GM21786 (cell line): ENCODE data around the gene PKD2.
"Not testable (repeated sequence)": the region's sequence is repeated elsewhere in the genome, so short reads cannot be mapped to it uniquely, and the experiment has no call there.

Experiments used
- ATAC-seq: cut with Tn5 transposase; IDR thresholded peaks from one replicate; pipeline ENCODE4 v1.9.1; 2021; ENCODE audit not compliant: unreplicated experiment

The PKD2 gene

GRCh38 chr4:88063634-88064296, 56.3 kb downstream of the PKD2 start:
- no peak for ATAC-seq

GRCh38 chr4:88064410-88064809, 57.0 kb downstream of the PKD2 start:
- no peak for ATAC-seq

GRCh38 chr4:88070031-88070430, 62.6 kb downstream of the PKD2 start:
- ATAC-seq, result no peak

GRCh38 chr4:88075336-88075735, 67.9 kb downstream of the PKD2 start:
- ATAC-seq, result no peak

GRCh38 chr4:88077911-88078524, 70.6 kb downstream of the PKD2 start:
- ATAC-seq, result no peak

- ATAC-seq, result no peak
Measured at GRCh38 chr4:88078579-88078978, 71.1 kb downstream of the PKD2 start.

GRCh38 chr4:88080626-88081025, 73.2 kb downstream of the PKD2 start:
- ATAC-seq, result no peak

GRCh38 chr4:88087004-88087403, 79.6 kb downstream of the PKD2 start:
- no peak for ATAC-seq

- no peak for ATAC-seq
Measured at GRCh38 chr4:88090898-88091297, 83.5 kb downstream of the PKD2 start.

- no peak for ATAC-seq
Measured at GRCh38 chr4:88091378-88091777, 83.9 kb downstream of the PKD2 start.

GRCh38 chr4:88093874-88094273, 86.4 kb downstream of the PKD2 start:
- no peak for ATAC-seq

- ATAC-seq, result no peak
Measured at GRCh38 chr4:88097301-88097700, 89.9 kb downstream of the PKD2 start.

GRCh38 chr4:88097781-88098180, 90.3 kb downstream of the PKD2 start:
- ATAC-seq, result no peak

- no peak for ATAC-seq
Measured at GRCh38 chr4:88098993-88099752, 91.7 kb downstream of the PKD2 start.

GRCh38 chr4:88101165-88101564, 93.7 kb downstream of the PKD2 start:
- ATAC-seq, result no peak

- no peak for ATAC-seq
Measured at GRCh38 chr4:88102026-88102425, 94.6 kb downstream of the PKD2 start.

GRCh38 chr4:88104902-88105610, 97.6 kb downstream of the PKD2 start:
- no peak for ATAC-seq

GRCh38 chr4:88106205-88106604, 98.8 kb downstream of the PKD2 start:
- ATAC-seq, result no peak

GRCh38 chr4:88107406-88108107, 100.1 kb downstream of the PKD2 start:
- no peak for ATAC-seq

- not testable (repeated sequence) for ATAC-seq
Measured at GRCh38 chr4:88108108-88108465, 100.7 kb downstream of the PKD2 start.

GRCh38 chr4:88108747-88109122, 101.3 kb downstream of the PKD2 start:
- no peak for ATAC-seq
